ENCODE data around the gene ELF2.

GRCh38 chr4:139209470-139210063 lies 32.5 kb upstream of the ELF2 start:
- TF ChIP-seq, protein P1, sequence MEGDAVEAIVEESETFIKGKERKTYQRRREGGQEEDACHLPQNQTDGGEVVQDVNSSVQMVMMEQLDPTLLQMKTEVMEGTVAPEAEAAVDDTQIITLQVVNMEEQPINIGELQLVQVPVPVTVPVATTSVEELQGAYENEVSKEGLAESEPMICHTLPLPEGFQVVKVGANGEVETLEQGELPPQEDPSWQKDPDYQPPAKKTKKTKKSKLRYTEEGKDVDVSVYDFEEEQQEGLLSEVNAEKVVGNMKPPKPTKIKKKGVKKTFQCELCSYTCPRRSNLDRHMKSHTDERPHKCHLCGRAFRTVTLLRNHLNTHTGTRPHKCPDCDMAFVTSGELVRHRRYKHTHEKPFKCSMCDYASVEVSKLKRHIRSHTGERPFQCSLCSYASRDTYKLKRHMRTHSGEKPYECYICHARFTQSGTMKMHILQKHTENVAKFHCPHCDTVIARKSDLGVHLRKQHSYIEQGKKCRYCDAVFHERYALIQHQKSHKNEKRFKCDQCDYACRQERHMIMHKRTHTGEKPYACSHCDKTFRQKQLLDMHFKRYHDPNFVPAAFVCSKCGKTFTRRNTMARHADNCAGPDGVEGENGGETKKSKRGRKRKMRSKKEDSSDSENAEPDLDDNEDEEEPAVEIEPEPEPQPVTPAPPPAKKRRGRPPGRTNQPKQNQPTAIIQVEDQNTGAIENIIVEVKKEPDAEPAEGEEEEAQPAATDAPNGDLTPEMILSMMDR (IDR thresholded peaks at IDR 0.05): no peak
- no peak for TF ChIP-seq EP300 (IDR thresholded peaks at IDR 0.05)
- no peak for TF ChIP-seq POLR2A (IDR thresholded peaks at IDR 0.05)

Measured in suprapubic skin (tissue), 3 donors.